Body of pancreas (tissue), 4 donors: ENCODE data around the gene MRPS15.

Experiments used
- POLR2A ChIP-seq, 3 donors: fragments of 450-650 bp; IDR thresholded peaks; one replicate each; pipeline ENCODE4 v1.6.1; 2016; ENCODE audit warnings: antibody characterized with exemption in 3 of 3, mild to moderate bottlenecking in 2 of 3
- TF ChIP-seq, protein P1 (sequence below), 7 experiments: fragments of 450-650 bp in 4 of 7; fragments of 200-600 bp in 3 of 7; sonication (generic) in 3 of 7; IDR thresholded peaks; one replicate each; pipeline ENCODE4 v1.5.1; 2016 to 2019; ENCODE audit warnings: antibody characterized with exemption in 7 of 7

DNA sequence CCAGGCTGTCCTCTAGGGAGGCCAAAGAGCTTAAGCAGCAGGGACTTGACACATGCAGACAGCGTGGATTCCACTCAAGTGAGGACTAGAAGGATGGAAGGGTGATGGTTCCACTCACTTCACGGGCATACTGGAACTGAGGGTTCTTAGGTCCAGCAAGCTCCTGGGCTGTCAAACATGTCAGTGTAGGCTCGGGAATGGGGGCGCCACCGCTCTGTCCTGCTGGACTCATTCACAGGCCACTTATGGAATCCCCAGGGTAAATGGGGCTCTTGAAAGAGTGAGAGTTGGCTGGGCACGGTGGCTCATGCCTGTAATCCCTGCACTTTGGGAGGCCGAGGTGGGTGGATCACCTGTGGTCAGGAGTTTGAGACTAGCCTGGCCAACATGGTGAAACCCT lies 46.2 kb upstream of the MRPS15 start:
- TF ChIP-seq, protein P1, sequence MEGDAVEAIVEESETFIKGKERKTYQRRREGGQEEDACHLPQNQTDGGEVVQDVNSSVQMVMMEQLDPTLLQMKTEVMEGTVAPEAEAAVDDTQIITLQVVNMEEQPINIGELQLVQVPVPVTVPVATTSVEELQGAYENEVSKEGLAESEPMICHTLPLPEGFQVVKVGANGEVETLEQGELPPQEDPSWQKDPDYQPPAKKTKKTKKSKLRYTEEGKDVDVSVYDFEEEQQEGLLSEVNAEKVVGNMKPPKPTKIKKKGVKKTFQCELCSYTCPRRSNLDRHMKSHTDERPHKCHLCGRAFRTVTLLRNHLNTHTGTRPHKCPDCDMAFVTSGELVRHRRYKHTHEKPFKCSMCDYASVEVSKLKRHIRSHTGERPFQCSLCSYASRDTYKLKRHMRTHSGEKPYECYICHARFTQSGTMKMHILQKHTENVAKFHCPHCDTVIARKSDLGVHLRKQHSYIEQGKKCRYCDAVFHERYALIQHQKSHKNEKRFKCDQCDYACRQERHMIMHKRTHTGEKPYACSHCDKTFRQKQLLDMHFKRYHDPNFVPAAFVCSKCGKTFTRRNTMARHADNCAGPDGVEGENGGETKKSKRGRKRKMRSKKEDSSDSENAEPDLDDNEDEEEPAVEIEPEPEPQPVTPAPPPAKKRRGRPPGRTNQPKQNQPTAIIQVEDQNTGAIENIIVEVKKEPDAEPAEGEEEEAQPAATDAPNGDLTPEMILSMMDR (IDR thresholded peaks at IDR 0.05), result no peak
- no peak for TF ChIP-seq POLR2A (IDR thresholded peaks at IDR 0.05)
